ENCODE measurements around the gene TCF25.

DNA sequence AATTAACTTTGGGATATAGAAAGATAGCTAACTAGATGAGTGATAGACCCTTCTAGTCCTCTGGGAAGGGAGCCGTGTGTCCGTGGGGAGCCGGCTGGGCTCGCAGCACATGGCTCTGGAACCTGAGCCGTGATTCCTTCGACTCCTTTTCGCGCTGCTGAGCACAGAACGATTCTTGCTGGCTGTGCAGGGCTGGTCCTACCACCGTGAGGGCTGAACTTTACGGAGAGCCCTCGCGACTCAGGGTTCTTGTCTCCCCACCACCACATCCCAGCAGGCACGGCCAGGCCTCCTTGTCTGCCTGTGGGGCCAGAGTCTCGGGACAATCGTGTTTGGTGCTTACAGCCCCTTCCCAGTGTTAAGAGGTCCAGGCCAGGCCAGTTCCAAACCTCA is 13.8 kb upstream of the TCF25 start:
- no peak for TF ChIP-seq CTCF (IDR thresholded peaks at IDR 0.05)
- TF ChIP-seq POLR2A (IDR thresholded peaks at IDR 0.05): no peak
